Iris pigment epithelial cell (primary cell): Measurements from ENCODE around the gene PSMB3.
"Not testable (repeated sequence)": the region's sequence is repeated elsewhere in the genome, so short reads cannot be mapped to it uniquely, and the experiment has no call there.

Source experiments
- DNase-seq: peaks from one replicate; pipeline ENCODE4 v3.0.0-alpha.2; 2011; ENCODE audit warnings: low read depth

The PSMB3 gene

DNA sequence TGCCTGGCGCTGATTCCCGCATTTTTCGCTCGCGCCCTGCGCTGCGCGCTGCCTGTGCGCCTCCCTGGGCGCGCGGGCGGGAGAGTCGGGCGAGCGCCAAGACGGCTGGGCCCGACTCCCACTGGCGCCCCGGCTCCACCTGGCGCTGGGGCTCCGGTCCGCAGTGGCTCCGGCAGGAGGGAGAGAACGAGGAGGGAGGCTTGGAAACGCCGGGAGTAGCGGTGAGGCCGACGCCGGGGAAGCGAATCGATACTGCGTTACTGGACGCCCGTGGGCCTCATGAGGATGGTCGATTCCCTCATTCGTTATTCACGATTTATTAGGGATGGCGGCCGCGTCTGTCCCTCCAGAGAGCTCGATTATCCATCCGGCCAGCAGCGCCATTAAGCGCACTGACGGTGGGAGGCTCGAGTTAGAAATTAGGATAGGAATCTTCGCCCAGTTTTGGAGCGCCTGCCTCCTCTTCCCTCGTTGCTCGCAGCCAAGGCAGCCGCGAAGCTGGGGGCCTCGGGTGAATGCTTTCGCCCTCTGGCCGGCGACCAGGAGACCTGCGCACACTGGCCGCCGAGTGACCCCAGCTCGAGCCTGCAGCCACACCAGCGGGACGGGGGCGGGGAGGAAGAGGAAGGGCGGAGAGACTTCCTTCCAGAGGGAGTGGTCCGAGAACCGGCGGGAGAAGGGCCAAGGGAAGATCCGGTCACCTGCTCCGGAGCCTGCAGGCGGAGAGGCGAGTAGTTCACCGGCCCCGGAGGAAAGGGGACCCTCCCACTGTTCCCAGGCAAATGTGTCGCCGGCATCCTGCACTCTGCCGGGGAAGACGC lies 3.1 kb upstream of the PSMB3 start:
- peak; percentile 63 for DNase-seq

DNA sequence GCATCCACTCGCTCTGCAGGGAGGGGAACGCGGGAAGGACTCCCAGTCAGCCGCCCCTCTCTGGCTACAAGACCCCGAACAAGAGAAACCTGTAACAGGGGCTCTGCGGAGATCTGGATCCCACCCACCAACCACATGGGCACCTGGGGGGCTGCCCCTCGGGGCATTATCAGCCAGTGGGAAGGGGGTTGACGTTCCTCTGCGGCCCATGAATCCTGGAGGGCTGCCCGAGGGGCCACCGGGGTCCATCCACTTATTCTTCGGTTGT lies 2.6 kb upstream of the PSMB3 start:
- DNase-seq: no peak

DNA sequence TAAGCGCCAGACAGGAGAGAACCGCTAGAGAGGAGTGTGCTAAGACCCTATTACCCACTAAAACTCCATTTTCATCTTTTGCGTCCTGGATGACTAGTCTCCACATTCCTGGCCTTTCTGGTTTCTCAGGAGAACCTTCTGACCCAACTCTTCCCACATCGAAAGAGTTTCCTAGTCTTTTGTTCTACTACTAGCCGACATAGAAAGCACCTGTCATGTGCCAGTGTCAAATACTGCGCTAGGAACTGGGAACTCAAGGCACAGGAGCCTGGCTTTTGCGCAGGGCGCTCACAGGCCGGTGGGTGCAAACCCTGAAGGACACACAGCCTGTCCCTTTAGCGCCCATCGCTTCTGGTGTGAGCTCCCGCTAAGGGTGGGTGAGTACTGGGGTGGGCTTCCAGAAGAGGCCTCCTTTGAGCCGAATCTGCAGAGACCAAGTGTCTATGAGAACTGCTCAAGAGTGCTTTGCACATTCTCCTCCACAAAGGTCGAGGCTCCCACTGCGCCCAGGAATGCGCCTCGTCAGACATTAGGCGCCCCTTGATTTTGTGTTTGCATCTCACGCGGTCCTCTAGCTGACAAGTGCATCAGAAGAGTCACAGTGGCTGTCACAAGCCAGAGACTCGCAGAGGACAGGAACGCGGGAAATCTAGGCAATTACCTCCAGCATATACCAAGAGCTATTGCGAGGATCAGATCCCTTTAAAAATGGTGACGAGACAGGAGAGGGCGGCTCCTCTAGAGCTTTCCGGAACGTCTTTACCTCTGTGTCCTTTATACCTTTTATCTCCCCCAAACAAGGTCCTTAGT lies 2.0 kb upstream of the PSMB3 start:
- DNase-seq: peak; percentile 31

DNA sequence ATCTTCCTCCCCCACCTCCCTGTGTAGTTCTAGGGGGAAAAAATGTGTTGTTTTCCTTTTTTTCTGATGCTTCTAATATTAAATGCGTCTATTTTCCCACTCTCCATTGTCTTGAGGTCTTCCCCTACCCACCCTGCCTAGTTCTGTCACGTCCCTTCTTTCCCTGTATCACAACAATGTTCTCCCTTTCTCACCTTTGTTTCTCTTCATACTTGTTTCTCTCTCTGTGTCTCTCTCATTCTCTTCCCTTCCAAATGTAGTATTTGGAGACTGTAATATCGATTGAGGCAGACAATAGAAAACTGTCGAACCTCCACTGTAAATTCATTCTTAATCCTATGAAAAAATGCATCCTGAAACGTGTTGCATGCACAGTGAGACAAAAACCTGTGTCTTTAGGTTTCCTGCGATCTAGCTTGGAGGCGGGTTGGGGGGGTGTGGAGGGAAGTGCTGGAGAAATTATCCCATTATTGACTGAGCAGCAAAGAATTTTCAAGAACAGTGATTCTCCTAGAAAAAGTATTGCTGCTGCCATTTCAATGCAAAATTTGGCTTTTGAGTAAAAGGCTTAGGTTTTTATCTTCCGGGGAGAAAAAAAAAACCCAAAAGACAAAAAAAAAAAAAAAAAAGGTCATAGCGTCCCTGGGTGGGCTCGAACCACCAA lies 1.3 kb upstream of the PSMB3 start:
- no peak for DNase-seq

DNA sequence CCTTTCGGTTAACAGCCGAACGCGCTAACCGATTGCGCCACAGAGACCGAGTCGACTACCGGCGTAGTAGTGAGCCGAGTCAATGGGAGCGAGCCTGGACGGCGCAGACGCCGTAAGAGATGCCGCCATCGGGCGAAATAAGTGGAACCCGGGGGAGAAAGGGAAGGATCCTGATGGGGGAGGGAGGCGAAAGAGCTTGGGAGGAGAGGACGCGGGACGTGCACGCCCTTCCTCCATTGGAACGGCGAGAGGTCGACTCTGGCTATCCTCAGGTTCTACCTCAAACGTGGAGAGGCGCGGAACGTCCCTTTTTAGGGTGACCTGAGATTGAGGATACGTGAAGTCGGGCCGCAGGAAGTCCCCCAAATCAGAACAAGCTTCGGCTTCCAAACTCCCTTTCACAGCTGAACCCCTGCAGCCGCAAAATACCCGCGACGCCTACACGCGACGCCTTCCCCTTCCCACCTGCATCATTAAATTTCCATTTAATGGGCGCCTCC lies 683 bp upstream of the PSMB3 start:
- peak; percentile 71 for DNase-seq

DNA sequence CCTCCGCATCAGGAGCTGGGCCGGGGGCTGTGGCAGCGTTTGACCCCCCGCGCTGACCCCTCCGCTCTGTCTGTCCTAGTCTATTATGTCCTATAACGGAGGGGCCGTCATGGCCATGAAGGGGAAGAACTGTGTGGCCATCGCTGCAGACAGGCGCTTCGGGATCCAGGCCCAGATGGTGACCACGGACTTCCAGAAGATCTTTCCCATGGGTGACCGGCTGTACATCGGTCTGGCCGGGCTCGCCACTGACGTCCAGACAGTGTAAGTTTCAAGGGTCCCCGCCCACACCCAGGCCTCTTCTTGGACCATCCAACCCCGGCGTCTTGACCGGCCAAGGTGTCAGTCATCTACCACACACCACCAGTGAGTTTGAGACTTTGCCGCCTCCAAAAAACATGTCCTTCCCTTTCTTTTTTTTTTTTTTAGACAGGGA lies 548 bp downstream of the PSMB3 start:
- no peak for DNase-seq

DNA sequence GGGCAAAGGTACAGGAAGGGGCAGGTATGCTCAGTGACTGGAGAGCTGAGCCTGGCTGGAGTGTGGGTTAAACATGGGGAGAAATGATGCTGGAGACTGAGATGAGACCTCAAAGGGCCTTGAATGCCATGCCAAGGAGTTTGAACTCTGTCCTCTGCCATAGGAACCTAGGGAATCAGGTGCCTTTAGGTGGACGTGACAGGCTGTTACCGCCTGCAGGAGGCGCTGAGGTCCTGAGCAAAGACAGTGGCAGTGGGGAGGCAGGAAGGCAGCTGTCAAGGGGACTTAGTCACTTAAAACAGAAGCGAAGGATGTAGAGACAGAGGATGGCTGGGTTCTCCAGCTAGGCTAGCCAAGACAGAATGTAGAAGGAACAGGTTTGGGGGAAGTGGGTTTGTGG lies 9.1 kb downstream of the PSMB3 start:
- peak; percentile 42 for DNase-seq

DNA sequence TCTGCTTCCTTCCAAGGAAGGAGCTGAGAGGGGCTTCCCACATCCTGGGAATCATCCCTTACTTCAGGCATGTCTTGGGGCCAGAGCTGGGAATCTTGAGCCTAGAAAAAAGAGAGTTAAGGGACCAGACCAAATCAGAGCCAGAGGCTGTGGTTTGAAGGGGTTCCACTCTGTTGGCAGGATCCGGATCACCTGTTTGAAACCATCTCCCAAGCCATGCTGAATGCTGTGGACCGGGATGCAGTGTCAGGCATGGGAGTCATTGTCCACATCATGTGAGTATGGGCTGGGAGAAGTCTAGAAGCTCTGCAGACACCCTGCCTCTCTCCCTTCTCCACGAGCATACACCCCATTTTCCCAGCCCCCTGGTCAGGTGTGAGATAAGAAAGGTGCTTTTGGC lies 9.7 kb downstream of the PSMB3 start:
- no peak for DNase-seq

DNA sequence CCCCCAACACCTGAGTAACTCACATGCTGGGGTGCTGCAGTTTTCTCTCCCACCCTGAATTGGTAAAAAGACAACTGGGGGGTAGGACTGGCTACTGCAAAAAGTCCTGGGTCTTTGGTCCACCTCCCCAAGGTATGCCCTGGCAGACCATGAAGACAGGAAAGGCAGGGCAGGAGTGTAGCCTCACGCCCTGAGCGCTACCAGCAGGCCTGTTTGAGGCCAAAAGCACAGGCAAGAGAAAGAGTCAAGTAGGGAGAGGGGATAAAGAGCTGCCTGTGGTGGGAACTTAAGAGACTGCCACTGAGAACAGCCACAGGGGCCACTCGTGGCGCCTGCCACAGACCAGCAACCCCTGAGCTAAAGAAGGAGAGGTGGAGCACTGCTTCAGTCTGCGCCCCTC lies 13.8 kb downstream of the PSMB3 start:
- no peak for DNase-seq

DNA sequence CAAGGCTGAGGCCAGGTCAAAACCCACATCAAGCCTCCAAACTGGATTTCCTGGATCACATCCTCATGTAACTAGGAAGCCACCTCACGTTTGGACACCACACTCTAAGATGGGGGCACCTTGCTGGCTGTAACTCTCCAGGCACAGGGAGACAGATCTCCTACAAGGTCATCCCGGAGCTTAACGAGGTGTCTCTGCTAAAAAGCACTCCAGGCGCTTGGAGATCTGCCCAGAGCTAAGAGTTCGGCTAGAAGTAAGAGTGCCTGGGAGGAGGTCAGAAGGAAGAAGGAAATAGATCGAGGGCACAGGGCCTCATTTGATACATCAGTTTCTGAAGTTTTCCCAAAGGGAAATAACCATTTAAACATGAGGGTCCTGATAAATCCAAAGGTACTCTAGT lies 15.9 kb downstream of the PSMB3 start:
- no peak for DNase-seq

DNA sequence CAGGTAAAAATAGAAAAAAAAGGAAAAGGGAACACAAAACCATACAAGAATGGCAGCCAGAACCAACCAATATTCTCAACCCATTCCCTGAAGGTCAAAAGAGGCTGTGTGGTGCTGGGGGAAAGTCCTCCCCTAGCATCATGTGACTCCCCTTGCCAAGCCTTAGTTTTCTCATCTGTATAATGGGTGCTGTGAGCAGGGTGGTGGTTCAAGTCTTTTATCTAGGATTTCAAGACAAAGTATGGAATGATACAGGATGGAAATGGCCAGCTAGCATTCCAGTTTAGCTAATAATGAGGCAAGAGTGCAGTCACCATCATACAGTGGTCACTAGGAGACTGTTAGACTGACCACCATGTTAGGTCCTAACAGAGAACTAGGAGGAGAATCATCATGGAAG lies 20.7 kb downstream of the PSMB3 start:
- DNase-seq: no peak

DNA sequence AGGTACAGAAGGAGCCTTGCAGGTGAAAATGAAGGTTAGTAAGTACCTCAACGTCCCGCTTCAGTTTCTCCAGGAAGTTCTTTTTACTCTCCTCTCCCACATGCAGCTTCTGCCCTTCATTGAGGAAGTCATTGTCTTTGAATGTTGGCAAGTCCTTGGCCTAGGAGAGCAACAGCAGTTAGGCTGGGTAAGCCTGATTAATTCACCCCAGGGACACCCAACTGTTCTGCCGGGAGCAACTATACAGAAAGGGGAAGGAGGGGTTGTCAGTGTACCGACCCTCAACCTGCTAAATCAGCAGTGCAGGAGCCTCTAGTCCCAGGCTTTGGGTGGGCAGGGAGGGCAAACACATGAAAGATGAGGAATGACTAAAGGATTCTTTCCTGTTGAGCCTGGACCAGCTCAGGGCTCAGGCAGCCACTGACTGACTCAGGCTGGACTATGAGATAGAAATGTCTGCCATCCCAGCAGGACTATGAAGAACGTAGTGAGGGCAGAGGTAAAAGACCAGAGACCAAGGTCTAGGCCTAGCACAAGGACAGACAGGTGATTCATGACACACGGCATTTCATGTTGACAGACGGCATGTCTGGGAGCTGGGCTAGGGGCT lies 25.2 kb downstream of the PSMB3 start:
- DNase-seq: no peak

DNA sequence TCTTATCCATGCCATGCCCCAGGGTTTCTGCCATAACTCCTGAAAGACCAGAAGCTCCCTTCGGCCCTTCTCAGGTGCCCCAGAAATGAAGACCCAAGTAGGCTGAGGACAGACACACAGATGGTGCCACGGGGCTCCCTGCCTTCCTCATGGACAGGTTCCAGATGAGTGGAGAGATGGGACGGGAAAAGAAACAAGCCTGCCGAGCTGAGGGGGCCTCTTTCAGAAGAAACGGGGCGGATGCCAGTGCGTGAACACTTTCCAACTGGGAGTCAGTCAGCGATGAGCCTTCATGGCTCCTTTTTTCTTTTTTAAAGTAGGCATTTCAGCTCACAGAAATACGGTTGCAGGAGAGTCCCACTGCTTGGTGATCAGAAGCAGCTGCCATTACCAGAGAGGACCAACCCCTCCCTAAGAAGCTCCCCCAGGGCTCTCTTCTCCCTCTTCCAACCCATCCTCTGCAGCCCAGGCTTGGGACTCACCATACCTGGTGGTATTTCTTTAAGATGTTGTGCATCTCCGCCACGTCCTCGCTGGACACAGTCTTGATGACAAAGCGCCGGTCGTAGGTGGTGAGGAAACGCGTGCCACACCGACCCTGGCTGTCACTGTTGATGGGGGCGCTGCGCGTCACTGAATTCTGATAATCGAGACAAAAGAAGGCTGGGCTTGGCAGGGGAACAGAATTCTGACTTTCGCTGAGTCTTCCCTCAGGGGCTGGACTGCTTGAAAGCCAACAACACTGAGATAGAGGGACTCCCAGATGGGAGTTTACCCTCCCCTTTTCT lies 27.6 kb downstream of the PSMB3 start:
- DNase-seq: no peak

DNA sequence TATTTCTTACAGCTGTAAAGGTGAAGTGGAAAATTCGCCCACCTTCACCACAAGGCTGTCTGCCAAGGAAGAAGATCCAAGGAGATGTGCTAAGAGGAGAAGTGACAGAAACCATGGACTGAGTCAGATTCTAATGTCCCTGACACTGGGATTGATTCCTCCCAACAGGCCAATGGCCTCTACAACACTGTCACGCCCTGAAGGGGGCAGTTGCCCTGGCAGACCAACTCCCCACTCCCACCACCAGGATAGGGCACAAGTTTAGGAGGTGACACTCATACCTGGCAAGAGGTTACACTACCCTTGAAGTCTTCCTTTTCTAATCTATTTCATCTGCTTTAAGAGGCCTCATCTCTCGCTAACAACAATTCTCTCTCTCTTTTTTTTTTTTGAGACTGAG lies 30.7 kb downstream of the PSMB3 start:
- no peak for DNase-seq

DNA sequence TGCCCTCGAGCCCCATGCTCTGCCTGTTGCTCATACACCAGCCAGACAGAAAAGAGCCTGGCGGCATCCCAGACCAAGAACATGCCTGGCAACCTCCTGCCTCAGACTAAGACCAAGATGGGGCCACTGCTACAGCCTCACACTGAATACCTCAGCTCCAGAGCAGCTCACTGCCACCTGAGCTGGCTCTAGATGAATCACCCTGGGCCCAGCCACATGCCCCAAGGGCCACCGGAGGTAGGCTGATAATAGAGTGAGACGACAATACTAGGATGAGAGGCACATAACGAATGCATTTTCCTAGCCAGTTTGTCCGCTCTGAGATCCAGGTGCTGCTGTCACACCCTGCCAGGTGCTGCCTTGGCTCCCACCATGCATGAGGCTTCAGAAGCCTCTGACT lies 33.8 kb downstream of the PSMB3 start:
- DNase-seq: no peak

DNA sequence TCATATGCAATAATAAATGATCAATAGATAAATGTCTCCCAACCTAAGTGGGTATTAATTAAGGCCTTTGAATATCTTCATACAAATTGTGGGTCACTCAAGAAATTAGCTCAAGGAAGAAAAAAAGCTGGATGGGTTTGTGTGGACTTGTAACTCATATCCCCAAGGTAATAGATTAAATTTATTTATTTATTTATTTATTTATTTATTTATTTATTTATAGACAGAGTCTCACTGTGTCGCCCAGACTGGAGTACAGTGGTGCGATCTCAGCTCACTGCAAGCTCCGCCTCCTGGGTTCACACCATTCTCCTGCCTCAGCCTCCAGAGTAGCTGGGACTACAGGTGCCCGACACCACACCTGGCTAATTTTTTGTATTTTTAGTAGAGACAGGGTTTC lies 35.5 kb downstream of the PSMB3 start:
- DNase-seq: not testable (repeated sequence)

DNA sequence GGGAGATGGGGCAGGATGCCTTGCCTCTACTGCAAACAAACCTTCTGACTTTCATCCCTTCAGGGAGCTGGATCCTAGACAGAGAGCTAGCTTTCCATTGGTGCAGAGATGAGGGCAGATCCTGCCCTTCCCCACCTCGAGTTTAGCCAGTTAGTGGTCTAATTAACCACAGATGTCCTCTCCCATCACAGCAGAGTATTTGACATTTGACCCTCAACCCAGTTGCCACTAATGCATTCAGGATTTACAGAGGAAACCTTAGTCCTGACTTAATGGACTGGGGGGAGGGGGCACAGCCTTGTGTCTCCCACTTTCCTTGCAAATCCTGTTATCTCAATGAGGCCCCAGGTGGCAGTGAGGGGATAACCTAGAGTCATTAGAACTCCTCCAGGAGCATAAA lies 36.6 kb downstream of the PSMB3 start:
- no peak for DNase-seq

DNA sequence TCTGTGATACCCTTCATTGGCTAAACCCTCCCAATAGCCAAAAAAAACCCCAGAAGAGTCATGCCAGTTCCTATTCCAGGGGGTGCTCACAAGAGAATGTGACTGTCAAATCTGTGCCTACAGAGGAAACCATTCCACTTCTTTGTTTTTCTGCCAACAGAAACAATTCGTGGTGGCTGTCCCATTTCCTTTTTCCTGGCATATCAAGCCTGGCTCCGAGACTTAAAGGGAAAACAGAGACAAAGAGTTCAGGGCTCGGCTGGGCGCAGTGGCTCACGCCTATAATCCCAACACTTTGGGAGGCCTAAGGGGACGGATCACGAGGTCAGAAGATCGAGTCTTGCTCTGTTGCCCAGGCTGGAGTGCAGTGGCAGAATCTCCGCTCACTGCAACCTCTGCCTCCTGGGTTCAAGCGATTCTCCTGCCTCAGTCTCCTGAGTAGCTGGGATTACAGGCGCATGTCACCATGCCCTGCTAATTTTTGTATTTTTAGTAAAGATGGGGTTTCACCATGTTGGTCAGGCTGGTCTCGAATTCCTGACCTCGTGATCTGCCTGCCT lies 37.7 kb downstream of the PSMB3 start:
- DNase-seq: not testable (repeated sequence)

DNA sequence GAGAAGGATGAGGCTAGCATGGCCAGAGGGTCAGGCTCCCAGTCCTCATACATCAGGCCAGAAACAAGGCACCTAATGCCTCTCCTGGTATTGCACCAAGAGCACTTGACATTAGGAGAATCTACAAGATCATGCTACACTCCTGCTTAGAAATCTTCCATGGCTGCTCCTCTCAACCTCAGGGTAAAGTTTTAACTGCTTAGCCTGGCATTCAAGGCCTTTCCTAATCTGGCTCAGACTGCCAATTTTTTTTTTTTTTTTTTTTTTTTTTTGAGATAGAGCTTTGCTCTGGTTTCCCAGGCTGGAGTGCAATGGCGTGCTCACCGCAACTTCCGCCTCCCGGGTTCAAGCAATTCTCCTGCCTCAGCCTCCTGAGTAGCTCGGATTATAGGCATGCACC lies 38.6 kb downstream of the PSMB3 start:
- DNase-seq: no peak

DNA sequence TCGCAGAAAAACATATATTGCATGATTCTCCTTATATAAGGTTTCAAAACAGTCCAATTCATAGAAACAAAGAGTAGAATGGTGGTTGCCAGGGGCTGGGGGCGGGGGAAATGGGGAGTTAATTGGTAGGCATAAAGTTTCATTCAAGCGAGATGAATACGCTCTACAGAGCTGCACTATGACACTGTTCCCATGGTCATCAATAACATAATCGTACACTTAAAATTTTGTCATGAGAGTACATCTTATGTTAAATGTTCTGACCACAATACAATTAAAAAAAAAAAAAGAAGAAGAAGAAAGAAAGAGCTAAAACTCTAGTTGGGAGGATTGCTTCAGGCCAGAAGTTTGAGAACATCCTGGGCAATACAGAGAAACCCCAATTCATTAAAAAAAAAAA lies 41.7 kb downstream of the PSMB3 start:
- DNase-seq: no peak

DNA sequence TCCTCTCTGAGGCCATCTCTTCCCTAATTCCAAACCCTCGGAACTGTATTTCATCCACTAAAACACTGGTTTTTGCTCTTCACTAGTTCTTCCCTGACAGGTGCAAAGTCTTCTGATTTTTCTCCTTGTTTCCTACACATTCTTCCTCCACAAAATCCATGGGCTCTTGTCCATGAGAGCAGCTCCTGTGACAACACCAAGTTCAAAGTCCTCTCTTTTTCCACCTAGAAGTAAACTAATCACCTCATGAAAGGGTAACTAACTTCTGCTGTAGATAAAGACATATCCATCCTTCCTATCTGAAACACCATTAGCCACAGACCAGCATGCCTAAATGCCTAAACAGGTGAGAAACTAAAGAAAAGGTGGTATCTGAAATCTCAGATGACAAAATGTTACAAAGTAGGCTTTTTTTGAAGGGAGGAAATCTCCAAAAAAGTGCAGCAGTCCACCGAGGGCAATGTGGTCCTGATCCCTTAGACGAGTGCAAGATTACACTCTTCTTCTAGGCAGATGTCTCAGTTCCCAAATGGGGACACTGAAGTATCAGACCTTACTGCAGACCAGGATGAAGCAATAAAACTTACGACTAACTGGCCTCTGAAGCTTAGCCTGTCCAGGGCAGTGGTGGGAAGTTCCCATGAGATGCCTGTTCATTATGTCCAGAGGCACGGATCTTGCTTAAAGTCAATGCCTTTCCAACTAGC lies 44.1 kb downstream of the PSMB3 start:
- no peak for DNase-seq
